ENCODE data around the gene ATP5MG. TPM values are rescaled to one million over a fixed set of nuclear protein-coding genes. Genes with fewer than 3 reads are reported as not detected.
A peak's percentile ranks its signal among the peaks of the same experiment; 100 is the strongest.
"Not testable (repeated sequence)": the region's sequence is repeated elsewhere in the genome, so short reads cannot be mapped to it uniquely, and the experiment has no call there.

Gene ATP5MG
- total and polyA plus RNA-seq, 2 donors from 2014 or later, result 173 to 811 TPM

- DNase-seq, result no peak
- Histone ChIP-seq H3K4me3 (ENCODE audit: low read length in 3 of 3) (no peak overlapping the region), H3K27ac (ENCODE audit: low read depth in 2 of 2, low read length in 2 of 2) (no peak overlapping the region), H3K9ac (ENCODE audit: low read length in 3 of 3) (no peak overlapping the region), H3K27me3 (ENCODE audit: control insufficient read depth, insufficient read depth, low read length) (no peaks in the 10 kb centered on the region), H3K36me3 (ENCODE audit: control insufficient read depth in 2 of 3, insufficient read depth in 3 of 3, low read length in 3 of 3) (peaks cover 0 to 3% (median 2%) of the 10 kb centered on the region in 3 donors), H3K4me1 (ENCODE audit: control insufficient read depth in 2 of 3, insufficient read depth in 2 of 3, low read depth in 1 of 3, low read length in 3 of 3) (peaks cover 0 to 4% (median 4%) of the 10 kb centered on the region in 3 donors), H3K9me3 (ENCODE audit: control insufficient read depth in 2 of 3, insufficient read depth in 1 of 3, low read length in 3 of 3) (no peaks in the 10 kb centered on the region)
- no peak for FAIRE-seq
- TF ChIP-seq CTCF (IDR thresholded peaks at IDR 0.05; ENCODE audit: borderline replicate concordance, extremely low read depth, insufficient read depth), result no peak
- intact Hi-C loops (cut with DNase I), result no loop called here
Observed at GRCh38 chr11:118398791-118399559, 2.4 kb upstream of the ATP5MG start.

- no peak for TF ChIP-seq CTCF (IDR thresholded peaks at IDR 0.05; ENCODE audit: borderline replicate concordance, extremely low read depth, insufficient read depth)
- no peaks in the 10 kb centered on the region for H3K27me3 ChIP-seq (ENCODE audit: control insufficient read depth, insufficient read depth, low read length)
- H3K4me3 ChIP-seq (ENCODE audit: low read length in 3 of 3), result peak overlapping the region; percentile 85 to 98 (median 98)
- peak overlapping the region; percentile 96 to 98 for H3K27ac ChIP-seq (ENCODE audit: low read depth in 2 of 2, low read length in 2 of 2)
- peak overlapping the region; percentile 82 to 95 (median 83) for H3K9ac ChIP-seq (ENCODE audit: low read length in 3 of 3)
- FAIRE-seq (no peak), DNase-seq (peak in 2 of 5 donors; percentile 9 to 23)
- intact Hi-C loops (cut with DNase I), result no loop called here
- H3K9me3 ChIP-seq (ENCODE audit: control insufficient read depth in 2 of 3, insufficient read depth in 1 of 3, low read length in 3 of 3), result no peaks in the 10 kb centered on the region
- H3K36me3 ChIP-seq (ENCODE audit: control insufficient read depth in 2 of 3, insufficient read depth in 3 of 3, low read length in 3 of 3), result no peaks in the 10 kb centered on the region
- peaks cover 0 to 6% (median 4%) of the 10 kb centered on the region in 3 donors for H3K4me1 ChIP-seq (ENCODE audit: control insufficient read depth in 2 of 3, insufficient read depth in 2 of 3, low read depth in 1 of 3, low read length in 3 of 3)
Observed at GRCh38 chr11:118401880-118402590, 629 bp downstream of the ATP5MG start.

GRCh38 chr11:118402594-118402993 is 1.2 kb downstream of the ATP5MG start:
- DNase-seq; H3K36me3 ChIP-seq (ENCODE audit: control insufficient read depth in 2 of 3, insufficient read depth in 3 of 3, low read length in 3 of 3); FAIRE-seq; H3K27ac ChIP-seq (ENCODE audit: low read depth in 2 of 2, low read length in 2 of 2); intact Hi-C loops (cut with DNase I); H3K27me3 ChIP-seq (ENCODE audit: control insufficient read depth, insufficient read depth, low read length); H3K4me1 ChIP-seq (ENCODE audit: control insufficient read depth in 2 of 3, insufficient read depth in 2 of 3, low read depth in 1 of 3, low read length in 3 of 3); H3K9me3 ChIP-seq (ENCODE audit: control insufficient read depth in 2 of 3, insufficient read depth in 1 of 3, low read length in 3 of 3): not testable (repeated sequence)
- Histone ChIP-seq H3K9ac (ENCODE audit: low read length in 3 of 3) (peak overlapping the region in 2 of 3 donors; percentile 83 to 95), H3K4me3 (ENCODE audit: low read length in 3 of 3) (peak overlapping the region; percentile 85 to 98 (median 98))

GRCh38 chr11:118406599-118407166 is 5.3 kb downstream of the ATP5MG start:
- Histone ChIP-seq H3K36me3 (ENCODE audit: control insufficient read depth in 2 of 3, insufficient read depth in 3 of 3, low read length in 3 of 3) (peaks cover 3 to 16% (median 8%) of the 10 kb centered on the region in 3 donors), H3K4me1 (ENCODE audit: control insufficient read depth in 2 of 3, insufficient read depth in 2 of 3, low read depth in 1 of 3, low read length in 3 of 3) (peaks cover 0 to 6% (median 0%) of the 10 kb centered on the region in 3 donors), H3K9ac (ENCODE audit: low read length in 3 of 3) (no peak overlapping the region), H3K27ac (ENCODE audit: low read depth in 2 of 2, low read length in 2 of 2) (no peak overlapping the region), H3K4me3 (ENCODE audit: low read length in 3 of 3) (no peak overlapping the region), H3K9me3 (ENCODE audit: control insufficient read depth in 2 of 3, insufficient read depth in 1 of 3, low read length in 3 of 3) (no peaks in the 10 kb centered on the region), H3K27me3 (ENCODE audit: control insufficient read depth, insufficient read depth, low read length) (no peaks in the 10 kb centered on the region)
- FAIRE-seq, result no peak
- no peak for DNase-seq
- intact Hi-C loops (cut with DNase I), result no loop called here
- no peak for TF ChIP-seq CTCF (IDR thresholded peaks at IDR 0.05; ENCODE audit: borderline replicate concordance, extremely low read depth, insufficient read depth)
